ENCODE results near the gene CNBP.

DNA sequence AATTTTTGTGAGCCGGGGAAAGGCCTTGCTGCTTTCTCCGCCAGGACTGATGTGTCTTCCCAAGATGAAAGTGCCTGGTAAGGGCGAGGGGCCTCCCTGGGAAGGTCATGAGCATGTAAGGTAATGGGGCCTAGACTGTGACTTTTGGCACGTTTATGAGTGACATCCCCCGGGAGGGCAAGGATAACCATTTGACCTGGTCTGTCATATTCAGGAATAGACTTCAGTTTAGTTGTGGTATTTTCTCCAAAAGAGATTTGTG, 631 bp upstream of the CNBP start:
- TF ChIP-seq E2F5 (CRISPR knock-in tag; conservative IDR thresholded peaks at IDR 0.05) = no peak
- TF ChIP-seq, protein P1, sequence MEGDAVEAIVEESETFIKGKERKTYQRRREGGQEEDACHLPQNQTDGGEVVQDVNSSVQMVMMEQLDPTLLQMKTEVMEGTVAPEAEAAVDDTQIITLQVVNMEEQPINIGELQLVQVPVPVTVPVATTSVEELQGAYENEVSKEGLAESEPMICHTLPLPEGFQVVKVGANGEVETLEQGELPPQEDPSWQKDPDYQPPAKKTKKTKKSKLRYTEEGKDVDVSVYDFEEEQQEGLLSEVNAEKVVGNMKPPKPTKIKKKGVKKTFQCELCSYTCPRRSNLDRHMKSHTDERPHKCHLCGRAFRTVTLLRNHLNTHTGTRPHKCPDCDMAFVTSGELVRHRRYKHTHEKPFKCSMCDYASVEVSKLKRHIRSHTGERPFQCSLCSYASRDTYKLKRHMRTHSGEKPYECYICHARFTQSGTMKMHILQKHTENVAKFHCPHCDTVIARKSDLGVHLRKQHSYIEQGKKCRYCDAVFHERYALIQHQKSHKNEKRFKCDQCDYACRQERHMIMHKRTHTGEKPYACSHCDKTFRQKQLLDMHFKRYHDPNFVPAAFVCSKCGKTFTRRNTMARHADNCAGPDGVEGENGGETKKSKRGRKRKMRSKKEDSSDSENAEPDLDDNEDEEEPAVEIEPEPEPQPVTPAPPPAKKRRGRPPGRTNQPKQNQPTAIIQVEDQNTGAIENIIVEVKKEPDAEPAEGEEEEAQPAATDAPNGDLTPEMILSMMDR (CRISPR knock-in tag; IDR thresholded peaks at IDR 0.05) = no peak

Data from HepG2 (cell line).